ENCODE measurements around the gene NSG1.

Gene NSG1

GRCh38 chr4:4415107-4415805 lies 28.4 kb downstream of the NSG1 start:
- in situ Hi-C loops (cut with HindIII; ENCODE audit: low sequenced_read_pairs): no loop called here

GRCh38 chr4:4415806-4416805 lies 29.2 kb downstream of the NSG1 start:
- in situ Hi-C loops (cut with HindIII; ENCODE audit: low sequenced_read_pairs): no loop called here

- in situ Hi-C loops (cut with HindIII; ENCODE audit: low sequenced_read_pairs): no loop called here
Observed at GRCh38 chr4:4416981-4417380, 30.1 kb downstream of the NSG1 start.

DNA sequence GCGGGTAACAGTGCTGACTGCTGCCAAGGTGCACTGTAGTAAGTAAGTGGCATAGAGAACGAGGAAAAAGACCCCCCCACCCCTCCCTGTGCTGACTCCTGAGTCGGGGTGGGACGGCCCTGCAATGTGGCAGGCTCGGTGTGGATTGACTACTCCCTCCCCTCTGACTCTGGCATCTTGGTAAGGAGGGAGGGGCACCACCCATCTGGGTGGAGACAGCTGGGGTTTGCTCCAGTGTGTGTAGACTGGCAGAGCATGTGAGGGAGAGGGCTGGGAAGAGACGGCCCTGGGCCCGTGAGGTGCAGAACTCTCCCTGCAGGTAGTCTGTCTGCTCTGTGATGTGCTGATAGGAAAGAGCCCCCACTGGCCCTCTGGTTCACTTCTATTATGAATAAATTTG lies 31.0 kb downstream of the NSG1 start:
- in situ Hi-C loops (cut with HindIII; ENCODE audit: low sequenced_read_pairs): no loop called here

DNA sequence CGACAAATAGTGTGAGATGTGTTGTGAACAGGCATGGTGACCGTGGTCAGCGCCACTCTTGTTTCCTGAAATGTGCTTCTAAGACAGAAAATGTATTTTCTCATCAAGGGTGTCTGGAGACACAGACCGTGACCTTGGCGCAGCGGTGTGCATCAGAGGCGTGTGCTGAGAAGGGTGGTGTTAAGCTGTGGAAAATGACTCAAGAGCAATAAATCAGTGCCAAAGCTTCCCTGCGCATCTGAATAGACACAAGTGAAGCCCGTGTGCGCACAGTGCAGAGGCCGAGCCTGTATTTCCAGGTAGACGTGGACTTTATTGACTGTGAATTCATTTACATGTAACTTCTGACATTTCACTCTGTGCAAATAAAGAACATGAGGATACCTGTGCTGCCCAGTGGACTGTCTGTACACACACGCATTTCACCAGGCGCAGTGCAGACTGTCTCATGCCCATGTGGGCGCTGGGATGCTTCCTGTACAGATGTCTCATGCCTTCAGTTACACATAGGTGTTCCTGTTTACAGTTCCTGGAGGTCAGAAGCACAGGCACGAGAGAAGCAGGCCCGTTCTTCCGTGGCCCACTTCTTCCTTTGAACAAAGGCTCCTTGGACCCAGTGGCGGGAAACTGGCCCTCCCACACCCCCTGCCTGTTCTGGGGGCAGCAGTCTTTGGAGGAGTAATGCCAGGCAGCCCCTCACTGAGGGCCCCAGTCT lies 31.9 kb downstream of the NSG1 start:
- in situ Hi-C loops (cut with HindIII; ENCODE audit: low sequenced_read_pairs): no loop called here

DNA sequence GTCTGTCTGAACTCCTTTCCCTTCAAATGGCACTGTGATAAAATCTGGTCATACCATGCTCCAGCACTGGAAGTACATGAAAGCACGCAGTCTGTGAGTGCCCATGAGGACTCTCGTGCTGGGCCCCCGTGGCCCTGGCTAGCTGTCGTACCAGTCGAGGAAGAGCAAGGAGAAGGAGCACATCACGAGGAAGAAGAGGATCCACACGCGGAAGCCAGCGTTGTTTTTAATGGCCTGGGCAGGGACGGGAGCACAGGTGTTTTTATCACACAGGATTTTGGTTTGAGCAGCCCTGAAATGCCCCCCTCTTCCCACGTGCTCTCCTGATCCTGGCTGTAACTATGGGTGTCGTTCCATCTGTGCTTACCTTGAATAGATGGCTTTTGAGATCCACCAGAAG lies 33.0 kb downstream of the NSG1 start:
- in situ Hi-C loops (cut with HindIII; ENCODE audit: low sequenced_read_pairs): loop anchor here (5.0 kb wide), 1 partner anchor 38 kb away; no protein-coding TSS in a partner anchor

DNA sequence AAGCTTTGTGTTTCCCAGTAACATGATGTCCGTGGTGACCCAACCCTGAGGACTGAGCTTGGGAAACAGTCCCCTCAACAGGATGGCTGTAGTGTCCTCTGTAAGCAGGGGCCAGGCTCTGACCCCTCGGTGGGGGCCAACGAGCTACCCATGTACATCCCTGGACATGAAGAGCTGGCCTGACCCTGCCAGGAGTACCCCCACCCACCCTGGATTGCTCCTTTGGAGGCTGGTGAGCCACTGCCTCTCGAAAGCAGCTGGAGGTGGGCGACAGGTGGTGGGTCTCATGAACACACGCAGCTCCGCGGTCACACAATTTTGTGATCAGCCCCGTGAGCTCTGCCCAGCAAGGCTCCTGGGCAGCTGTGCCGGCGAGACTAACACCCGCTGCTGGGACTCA lies 33.5 kb downstream of the NSG1 start:
- in situ Hi-C loops (cut with HindIII; ENCODE audit: low sequenced_read_pairs): loop anchor here (5.0 kb wide), 1 partner anchor 38 kb away; no protein-coding TSS in a partner anchor

DNA sequence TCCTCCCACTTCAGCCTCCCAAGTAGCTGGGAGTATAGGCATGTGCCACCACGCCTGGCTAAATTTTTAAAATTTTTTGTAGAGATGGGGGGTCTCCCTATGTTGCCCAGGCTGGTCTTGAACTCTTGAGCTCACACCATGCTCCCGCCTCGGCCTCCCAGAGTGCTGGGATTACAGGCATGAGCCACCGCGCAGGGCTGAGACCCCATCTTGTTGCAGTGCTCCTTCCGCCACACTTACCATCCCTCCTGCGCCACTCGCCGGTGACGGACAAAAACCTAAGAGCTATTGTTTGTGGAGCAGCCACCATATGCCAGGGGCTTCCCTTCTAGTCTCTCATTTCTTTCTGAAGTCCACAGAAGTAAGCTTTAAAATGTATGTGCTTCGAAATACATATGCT lies 34.5 kb downstream of the NSG1 start:
- in situ Hi-C loops (cut with HindIII; ENCODE audit: low sequenced_read_pairs): loop anchor here (5.0 kb wide), 1 partner anchor 39 kb away; no protein-coding TSS in a partner anchor

DNA sequence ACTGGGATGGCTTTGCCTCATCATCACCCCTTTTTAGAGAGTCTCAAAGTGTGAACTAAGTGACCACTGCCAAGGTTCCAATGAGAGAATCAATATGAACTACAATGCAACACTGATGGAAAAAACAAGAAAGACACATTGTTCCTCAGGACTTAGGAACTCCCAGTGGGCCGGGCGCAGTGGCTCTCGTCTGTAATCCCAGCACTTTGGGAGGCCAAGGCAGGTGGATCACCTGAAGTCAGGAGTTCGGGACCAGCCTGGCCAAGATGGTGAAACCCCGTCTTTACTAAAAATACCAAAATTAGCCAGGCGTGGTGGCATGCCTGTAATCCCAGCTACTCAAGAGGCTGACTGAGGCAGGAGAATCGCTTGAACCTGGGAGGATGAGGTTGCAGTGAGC lies 35.2 kb downstream of the NSG1 start:
- in situ Hi-C loops (cut with HindIII; ENCODE audit: low sequenced_read_pairs): loop anchor here (5.0 kb wide), 1 partner anchor 40 kb away; no protein-coding TSS in a partner anchor

- in situ Hi-C loops (cut with HindIII; ENCODE audit: low sequenced_read_pairs): loop anchor here (5.0 kb wide), 1 partner anchor 41 kb away; no protein-coding TSS in a partner anchor
Observed at GRCh38 chr4:4422856-4423499, 36.1 kb downstream of the NSG1 start.

DNA sequence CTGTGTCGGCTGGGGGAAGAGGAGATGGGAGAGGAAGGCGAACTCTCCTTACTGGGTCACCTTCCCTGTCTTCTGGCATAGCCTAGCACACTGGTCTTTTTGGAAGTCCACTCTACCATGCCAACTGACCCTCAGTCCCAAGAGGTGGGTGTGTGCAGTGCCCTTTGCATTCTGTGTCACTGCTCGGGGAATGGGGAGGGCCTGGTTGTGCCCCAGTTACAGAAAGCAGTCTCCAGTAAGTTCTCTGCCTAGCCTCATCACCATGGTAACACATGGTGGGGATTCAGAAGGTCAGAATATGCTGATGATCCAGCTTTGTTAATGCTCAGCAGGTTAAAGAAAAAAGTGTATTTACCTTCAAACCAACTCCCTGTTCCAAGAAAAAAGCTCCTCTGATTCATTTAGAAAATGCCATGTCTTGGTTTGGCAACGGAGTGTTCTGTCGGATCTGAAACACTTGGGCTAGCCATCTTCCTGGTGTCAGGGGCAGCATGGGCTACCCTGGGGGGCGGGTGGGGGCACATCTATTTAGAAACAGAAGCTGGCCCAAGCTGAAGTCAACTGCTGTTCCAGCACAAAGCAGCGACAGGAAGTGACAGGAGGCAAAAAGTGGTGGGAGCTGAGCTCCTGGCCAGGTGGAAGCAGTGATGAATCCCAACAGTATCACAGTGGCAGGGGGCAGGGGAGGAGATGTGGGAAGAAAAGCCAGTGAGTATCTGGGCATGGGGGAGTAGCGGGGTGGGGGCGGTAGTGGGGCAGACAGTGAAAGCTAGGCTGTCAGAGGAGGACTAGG lies 37.0 kb downstream of the NSG1 start:
- in situ Hi-C loops (cut with HindIII; ENCODE audit: low sequenced_read_pairs): loop anchor here (5.0 kb wide), 1 partner anchor 42 kb away; no protein-coding TSS in a partner anchor

DNA sequence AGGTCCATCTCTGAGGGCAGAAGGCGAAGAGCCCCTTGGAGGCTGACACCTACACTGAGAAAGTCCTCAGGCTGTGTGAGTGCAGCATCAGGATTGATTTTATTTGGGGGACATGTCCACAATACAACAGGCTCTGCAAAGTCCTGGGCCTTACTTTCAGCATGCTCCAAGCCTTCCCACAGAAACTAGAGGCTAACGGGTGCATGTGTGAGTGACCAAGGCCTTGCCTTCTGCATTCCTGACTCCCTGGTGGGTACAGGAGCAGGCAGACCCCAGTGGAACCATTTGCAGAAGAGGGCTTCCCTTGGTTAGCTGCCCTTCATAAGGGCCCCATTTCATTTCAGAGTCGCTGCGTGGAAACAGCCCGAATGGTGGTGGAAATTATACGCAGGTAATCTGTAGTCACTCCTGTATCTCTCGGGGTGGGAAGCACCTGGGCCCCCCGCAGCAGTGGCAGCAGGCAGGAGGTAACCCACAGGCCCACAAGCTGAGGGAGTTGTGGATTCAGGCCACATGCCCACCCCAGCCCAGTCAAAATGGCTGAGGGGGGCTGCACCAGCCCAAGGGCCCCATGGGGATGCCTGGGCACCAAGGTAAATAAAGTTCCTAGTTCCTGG lies 37.7 kb downstream of the NSG1 start:
- in situ Hi-C loops (cut with HindIII; ENCODE audit: low sequenced_read_pairs): loop anchor here (5.0 kb wide), 1 partner anchor 42 kb away; no protein-coding TSS in a partner anchor

GRCh38 chr4:4425119-4425690 lies 38.3 kb downstream of the NSG1 start:
- in situ Hi-C loops (cut with HindIII; ENCODE audit: low sequenced_read_pairs): no loop called here

- in situ Hi-C loops (cut with HindIII; ENCODE audit: low sequenced_read_pairs): no loop called here
Observed at GRCh38 chr4:4425696-4426095, 38.8 kb downstream of the NSG1 start.

- in situ Hi-C loops (cut with HindIII; ENCODE audit: low sequenced_read_pairs): no loop called here
Observed at GRCh38 chr4:4426511-4427120, 39.7 kb downstream of the NSG1 start.

GRCh38 chr4:4427121-4427870 lies 40.4 kb downstream of the NSG1 start:
- in situ Hi-C loops (cut with HindIII; ENCODE audit: low sequenced_read_pairs): no loop called here

- in situ Hi-C loops (cut with HindIII; ENCODE audit: low sequenced_read_pairs): no loop called here
Observed at GRCh38 chr4:4427886-4428285, 41.0 kb downstream of the NSG1 start.
